Renal pelvis (tissue), 3 donors: ENCODE data around the gene CSPG4. TPM values are rescaled to one million over a fixed set of nuclear protein-coding genes. Genes with fewer than 3 reads are reported as not detected.

ENCODE experiments used
- polyA plus RNA-seq, 3 donors: library from polyadenylated mRNA; unstranded; fragments of 120-200 nt; gene quantifications; one replicate each; pipeline ENCODE4 v1.2.1, GENCODE V29; 2013; ENCODE audit not compliant: insufficient read length in 3 of 3

Gene CSPG4
- polyA plus RNA-seq, 3 donors, result 6.4 to 11.0 (median 10.2) TPM

Other genes starting within 250 kb of the CSPG4 start
- gene PTPN9, start 133.5 kb downstream of the CSPG4 start, polyA plus RNA-seq, result 10 to 100 TPM; 39.1 to 45.9 (median 42.1) TPM
- gene SNUPN, start 87.1 kb downstream of the CSPG4 start, polyA plus RNA-seq, result 10 to 100 TPM; 25.0 to 32.6 (median 28.9) TPM
- 10 to 100 TPM; 58.0 to 64.5 (median 59.2) TPM for gene IMP3, start 72.6 kb downstream of the CSPG4 start, polyA plus RNA-seq
- gene SNX33, start 64.9 kb downstream of the CSPG4 start, polyA plus RNA-seq, result 10 to 100 TPM; 20.8 to 22.4 (median 22.3) TPM
- gene UBE2Q2, start 130.6 kb upstream of the CSPG4 start, polyA plus RNA-seq, result 10 to 100 TPM; 40.8 to 44.8 (median 43.4) TPM
- 10 to 100 TPM; 48.5 to 55.0 (median 50.7) TPM for gene FBXO22, start 191.0 kb upstream of the CSPG4 start, polyA plus RNA-seq